Esophagus muscularis mucosa (tissue), 4 donors: ENCODE results near the gene XPC. TPM values are rescaled to one million over a fixed set of nuclear protein-coding genes. Genes with fewer than 3 reads are reported as not detected.
"Not testable (repeated sequence)": the region's sequence is repeated elsewhere in the genome, so short reads cannot be mapped to it uniquely, and the experiment has no call there.

Experiments used
- DNase-seq: peaks from one replicate; pipeline ENCODE4 v3.0.0-alpha.2; 2017; ENCODE audit errors: extremely low spot score
- H3K27ac ChIP-seq, 4 donors: fragments of 200-600 bp; sonication (generic); replicated peaks in 1 of 4; 1 replicate in 3 of 4; 2 replicates in 1 of 4; pipeline ENCODE4 v1.5.1; 2016 to 2019; ENCODE audit warnings: mild to moderate bottlenecking in 1 of 4
- H3K27me3 ChIP-seq, 4 donors: fragments of 200-600 bp; sonication (generic); one replicate each; pipeline versions ENCODE4 v1.5.1 to v1.6.0; 2016 to 2019
- H3K36me3 ChIP-seq, 4 donors: fragments of 200-600 bp; sonication (generic); one replicate each; pipeline ENCODE4 v1.5.1; 2016 to 2019
- H3K4me1 ChIP-seq, 4 donors: fragments of 200-600 bp; sonication (generic); one replicate each; pipeline ENCODE4 v1.5.1; 2016 to 2019
- H3K4me3 ChIP-seq, 4 donors: fragments of 200-600 bp; sonication (generic); 1 replicate in 2 of 4; 2 replicates in 2 of 4; pipeline ENCODE4 v1.5.1; 2016 to 2019; ENCODE audit warnings: mild to moderate bottlenecking in 4 of 4, moderate library complexity in 1 of 4
- H3K9me3 ChIP-seq, 4 donors: fragments of 200-600 bp; sonication (generic); 1 replicate in 3 of 4; 2 replicates in 1 of 4; pipeline ENCODE4 v1.5.1; 2016 to 2019
- CTCF ChIP-seq, 3 experiments: fragments of 200-600 bp in 2 of 3; fragments of 450-650 bp in 1 of 3; sonication (generic) in 2 of 3; IDR thresholded peaks; one replicate each; pipeline ENCODE4 v1.5.1; 2017 to 2019; ENCODE audit warnings: antibody characterized with exemption in 3 of 3, mild to moderate bottlenecking in 2 of 3, moderate library complexity in 1 of 3
- EP300 ChIP-seq: sonication (generic); formaldehyde crosslinking; IDR thresholded peaks from one replicate; pipeline ENCODE4 v1.6.1; 2017; ENCODE audit warnings: antibody characterized with exemption
- POLR2A ChIP-seq: fragments of 450-650 bp; IDR thresholded peaks from one replicate; pipeline ENCODE4 v1.6.1; 2017; ENCODE audit warnings: antibody characterized with exemption, moderate library complexity, mild to moderate bottlenecking, low read depth
- POLR2AphosphoS5 ChIP-seq, 2 donors: sonication (generic); formaldehyde crosslinking; IDR thresholded peaks; one replicate each; pipeline ENCODE4 v1.6.1; 2017; ENCODE audit warnings: antibody characterized with exemption in 2 of 2
- WGBS: methylation state at CpG from one replicate; pipeline ENCODE4 v1.1.5; 2018; 5-methylcytosine and 5-hydroxymethylcytosine counted together
- intact Hi-C: fragments of 100-400 bp; cut with DNase I; formaldehyde crosslinking; loops from one replicate; pipeline ENCODE4 v1.15.1; 2023
- total RNA-seq, 4 donors: library from RNA; depleted of rRNA; stranded (reverse); fragments of >200 nt; gene quantifications; one replicate each; pipeline versions ENCODE4 v1.1.0 to v1.2.1, GENCODE V29; 2016

The XPC gene
- total RNA-seq, 4 donors from 2014 or later: 28.9 to 41.9 (median 37.8) TPM

GRCh38 chr3:14124223-14124614, 54.2 kb downstream of the XPC start:
- Histone ChIP-seq H3K4me3 (peak overlapping the region; percentile 68 to 94 (median 82)), H3K9me3 (no peaks in the 10 kb centered on the region), H3K27me3 (no peaks in the 10 kb centered on the region), H3K4me1 (peaks cover 37 to 55% (median 44%) of the 10 kb centered on the region in 4 donors), H3K27ac (peak overlapping the region; percentile 96 to 99 (median 96)), H3K36me3 (peaks cover under 1 to 54% (median 38%) of the 10 kb centered on the region in 4 donors)
- intact Hi-C loops: loop anchor here (2.0 to 5.0 kb wide), 2 partner anchors 55 to 227 kb away; partner anchors contain the start of genes LSM3 and XPC
- TF ChIP-seq CTCF (IDR thresholded peaks at IDR 0.05): no peak
- TF ChIP-seq POLR2AphosphoS5 (IDR thresholded peaks at IDR 0.05): no peak
- TF ChIP-seq EP300: no peak
- no peak for TF ChIP-seq POLR2A
- 0% methylated on average over 17 of the region's 37 CpGs for WGBS
- peak; percentile 93 for DNase-seq

- Histone ChIP-seq H3K36me3 (peaks cover 0 to 49% (median 36%) of the 10 kb centered on the region in 4 donors), H3K4me1 (peaks cover 42 to 61% (median 47%) of the 10 kb centered on the region in 4 donors), H3K9me3 (no peaks in the 10 kb centered on the region), H3K27ac (peak overlapping the region; percentile 96 to 99 (median 96)), H3K4me3 (peak overlapping the region; percentile 68 to 94 (median 82)), H3K27me3 (no peaks in the 10 kb centered on the region)
- TF ChIP-seq CTCF (IDR thresholded peaks at IDR 0.05) (no peak), EP300 (no peak), POLR2AphosphoS5 (IDR thresholded peaks at IDR 0.05) (no peak), POLR2A (no peak)
- intact Hi-C loops: loop anchor here (2.0 to 5.0 kb wide), 2 partner anchors 55 to 226 kb away; partner anchors contain the start of genes LSM3 and XPC
- 56% methylated on average over 13 of the region's 15 CpGs for WGBS
- peak; percentile 50 for DNase-seq
Observed at GRCh38 chr3:14123308-14124222, 54.8 kb downstream of the XPC start.

GRCh38 chr3:14122301-14122700, 56.1 kb downstream of the XPC start:
- intact Hi-C loops: loop anchor here (5.0 kb wide), 1 partner anchor 225 kb away; no protein-coding TSS in a partner anchor
- H3K4me3 ChIP-seq: no peak overlapping the region
- no peak overlapping the region for H3K27ac ChIP-seq
- H3K4me1 ChIP-seq: peaks cover 33 to 54% (median 41%) of the 10 kb centered on the region in 4 donors
- TF ChIP-seq POLR2AphosphoS5 (IDR thresholded peaks at IDR 0.05) (no peak), EP300 (no peak)
- WGBS: 83% methylated on average over 3 of the region's 3 CpGs
- no peaks in the 10 kb centered on the region for H3K27me3 ChIP-seq
- H3K9me3 ChIP-seq: no peaks in the 10 kb centered on the region
- peak; percentile 37 for DNase-seq
- H3K36me3 ChIP-seq: peaks cover 0 to 38% (median 27%) of the 10 kb centered on the region in 4 donors

- intact Hi-C loops: loop anchor here (5.0 kb wide), 1 partner anchor 225 kb away; no protein-coding TSS in a partner anchor
- Histone ChIP-seq H3K27ac (no peak overlapping the region), H3K4me3 (no peak overlapping the region), H3K27me3 (no peaks in the 10 kb centered on the region), H3K4me1 (peaks cover 28 to 50% (median 37%) of the 10 kb centered on the region in 4 donors), H3K9me3 (no peaks in the 10 kb centered on the region), H3K36me3 (peaks cover 0 to 37% (median 28%) of the 10 kb centered on the region in 4 donors)
- WGBS: 85% methylated on average over 5 of the region's 5 CpGs
- peak; percentile 21 for DNase-seq
- TF ChIP-seq POLR2AphosphoS5 (IDR thresholded peaks at IDR 0.05): no peak
- TF ChIP-seq EP300: no peak
- TF ChIP-seq CTCF (IDR thresholded peaks at IDR 0.05): no peak
- no peak for TF ChIP-seq POLR2A
Observed at GRCh38 chr3:14121859-14122258, 56.5 kb downstream of the XPC start.

- H3K9me3 ChIP-seq, H3K27ac ChIP-seq, H3K4me3 ChIP-seq, H3K27me3 ChIP-seq: not testable (repeated sequence)
- WGBS: 94% methylated on average over 2 of the region's 2 CpGs
- peak; percentile 26 for DNase-seq
- Histone ChIP-seq H3K36me3 (peaks cover 4 to 40% (median 34%) of the 10 kb centered on the region in 4 donors), H3K4me1 (peaks cover 19 to 41% (median 28%) of the 10 kb centered on the region in 4 donors)
- intact Hi-C loops: loop anchor here (5.0 kb wide), 1 partner anchor 224 kb away; no protein-coding TSS in a partner anchor
Observed at GRCh38 chr3:14120921-14121448, 57.4 kb downstream of the XPC start.
